PC-3 (cell line): ENCODE data around the gene TLE6. TPM values are rescaled to one million over a fixed set of nuclear protein-coding genes. Genes with fewer than 3 reads are reported as not detected.

Source experiments
- ATAC-seq: fragments of 200-7000 bp; cut with Tn5 transposase; 2 replicates; pipeline ENCODE4 v1.9.1; 2020; ENCODE audit warnings: mild to moderate bottlenecking, moderate library complexity
- BruUV-seq: library from RNA; stranded (reverse); fragments of 400-500 nt; replicated peaks from 2 replicates; lab custom pipeline; 2021; lab: Mats Ljungman, UMichigan
- CTCF ChIA-PET: fragments of 300-600 bp; sonication (Branson Sonifier 250); formaldehyde crosslinking; loops from one replicate; lab custom pipeline; 2022; ENCODE audit warnings: antibody characterized with exemption; lab: Charles Lee
- POLR2A ChIA-PET: fragments of 300-600 bp; sonication (Branson Sonifier 250); formaldehyde crosslinking; loops from one replicate; lab custom pipeline; 2022; ENCODE audit warnings: antibody characterized with exemption; ENCODE audit not compliant: unreplicated experiment; lab: Charles Lee
- DNase-seq: peaks from one replicate; pipeline ENCODE4 v3.0.0-alpha.2; 2015
- H2AFZ ChIP-seq: fragments of 300-600 bp; sonication (generic); 2 replicates; pipeline ENCODE4 v1.6.0; 2016; ENCODE audit warnings: antibody characterized with exemption, low read length
- H3F3A ChIP-seq: fragments of 300-600 bp; sonication (generic); one replicate; pipeline ENCODE4 v1.6.0; 2017; ENCODE audit warnings: antibody characterized with exemption, low read length, control low read depth, mild to moderate bottlenecking; ENCODE audit not compliant: unreplicated experiment
- H3K27ac ChIP-seq: fragments of 300-600 bp; sonication (generic); 2 replicates; pipeline ENCODE4 v1.5.1; 2016; ENCODE audit warnings: mild to moderate bottlenecking, low read length
- H3K27me3 ChIP-seq: fragments of 300-600 bp; sonication (generic); 2 replicates; pipeline ENCODE4 v1.6.1; 2016; ENCODE audit warnings: low read length, mixed read lengths
- H3K36me3 ChIP-seq: fragments of 300-600 bp; sonication (generic); 2 replicates; pipeline ENCODE4 v1.6.1; 2016; ENCODE audit warnings: low read depth, mixed run types, low read length, mixed read lengths
- H3K4me1 ChIP-seq: fragments of 300-600 bp; sonication (generic); 2 replicates; pipeline ENCODE4 v1.5.1; 2016; ENCODE audit warnings: low read length; ENCODE audit not compliant: insufficient read depth
- H3K4me2 ChIP-seq: fragments of 300-600 bp; sonication (generic); 2 replicates; pipeline ENCODE4 v1.6.0; 2016; ENCODE audit warnings: low read length
- H3K4me3 ChIP-seq: fragments of 300-600 bp; sonication (generic); 2 replicates; pipeline ENCODE4 v1.5.1; 2016; ENCODE audit warnings: mild to moderate bottlenecking, low read length, mixed read lengths
- H3K79me2 ChIP-seq: fragments of 300-600 bp; sonication (generic); 2 replicates; pipeline ENCODE4 v1.6.1; 2017; ENCODE audit warnings: low read length, mixed read lengths
- H3K9ac ChIP-seq: fragments of 300-600 bp; sonication (generic); 2 replicates; pipeline ENCODE4 v1.6.0; 2016; ENCODE audit warnings: mild to moderate bottlenecking, low read length
- H3K9me2 ChIP-seq: fragments of 300-600 bp; sonication (generic); replicated peaks from 2 replicates; pipeline ENCODE4 v1.6.1; 2016; ENCODE audit warnings: mixed run types, low read length, mixed read lengths
- H3K9me3 ChIP-seq: fragments of 300-600 bp; sonication (generic); 2 replicates; pipeline ENCODE4 v1.6.1; 2016; ENCODE audit warnings: low read length, mixed read lengths
- H4K20me1 ChIP-seq: fragments of 300-600 bp; sonication (generic); 2 replicates; pipeline ENCODE4 v1.6.1; 2016; ENCODE audit warnings: low read length, mixed read lengths
- CTCF ChIP-seq: fragments of 300-600 bp; sonication (generic); conservative IDR thresholded peaks from 2 replicates; pipeline ENCODE4 v1.5.1; 2017; ENCODE audit warnings: antibody characterized with exemption, low read depth, mild to moderate bottlenecking, low read length
- EZH2 ChIP-seq: fragments of 300-600 bp; sonication (generic); IDR thresholded peaks from one replicate; pipeline ENCODE4 v1.6.1; 2017; ENCODE audit warnings: antibody characterized with exemption, mild to moderate bottlenecking, low read length; ENCODE audit not compliant: unreplicated experiment
- EZH2phosphoT487 ChIP-seq: fragments of 300-600 bp; sonication (generic); IDR thresholded peaks from 2 replicates; pipeline ENCODE4 v1.6.1; 2018; ENCODE audit warnings: mild to moderate bottlenecking, antibody characterized with exemption, low read length, borderline replicate concordance
- intact Hi-C: fragments of 100-400 bp; cut with micrococcal nuclease; formaldehyde crosslinking; loops from 2 replicates; pipeline ENCODE4 v1.9.0; 2023
- total RNA-seq: library from RNA; depleted of rRNA; stranded (reverse); fragments of >200 nt; gene quantifications from 2 replicates; pipeline ENCODE4 v1.2.3, GENCODE V29; 2014; rRNA removed

TLE6 gene
- total RNA-seq, 1 experiment from 2014 or later: 1.9 TPM

DNA sequence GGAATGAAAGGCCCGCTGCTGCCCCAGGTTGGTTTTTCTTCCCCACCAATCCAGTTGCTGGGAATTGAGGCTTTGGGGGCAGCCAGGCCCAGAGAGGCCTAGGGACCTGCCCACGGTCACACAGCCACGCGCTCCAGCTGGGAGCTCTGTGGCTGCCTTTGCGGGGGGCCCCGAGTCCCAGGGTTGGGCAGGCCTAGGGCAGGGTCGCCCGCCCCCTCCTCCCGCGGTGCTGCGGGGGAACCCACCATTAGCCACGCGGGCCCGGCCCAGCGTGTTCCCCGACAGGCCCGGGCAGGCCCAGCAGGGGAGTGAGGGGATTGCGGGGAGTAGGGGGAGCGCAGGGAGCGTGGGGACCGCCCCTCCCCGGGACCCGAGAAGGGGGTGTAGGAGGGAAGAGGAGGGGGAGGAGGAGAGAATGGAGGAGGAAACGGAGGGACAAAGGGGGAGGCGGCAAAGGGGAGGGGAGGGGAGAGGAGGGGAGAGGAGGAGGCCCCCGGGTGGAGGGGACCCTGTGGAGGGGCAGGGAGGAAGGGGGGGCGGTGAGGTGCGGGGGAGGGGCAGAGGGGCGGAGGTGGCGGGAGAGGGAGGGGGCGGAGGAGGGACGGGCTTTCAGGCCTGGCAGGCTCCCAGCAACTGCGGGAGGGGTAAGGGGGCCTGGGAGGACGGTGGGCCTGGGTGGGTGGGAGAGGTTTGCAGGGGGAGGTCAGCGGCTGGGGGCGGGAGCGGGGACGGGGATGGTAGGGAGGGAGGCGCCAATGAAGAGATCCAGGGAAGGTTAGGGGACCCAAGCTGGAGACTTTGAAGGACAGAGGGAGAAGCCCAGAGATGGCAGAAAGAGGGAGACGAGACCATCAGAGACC, 64.6 kb downstream of the TLE6 start:
- ChIA-PET POLR2A (no interaction called here), CTCF (interaction anchor here (0.6 kb wide), 1 partner anchor 62 kb away, joined by 3 read pairs; no protein-coding TSS in a partner anchor)
- H3K36me3 ChIP-seq: no peaks in the 10 kb centered on the region
- no peak for ATAC-seq
- no TSS peak for BruUV-seq
- TF ChIP-seq EZH2: no peak
- no peak for TF ChIP-seq CTCF
- no peak for TF ChIP-seq EZH2phosphoT487
- H3K27me3 ChIP-seq: no peaks in the 10 kb centered on the region
- H3K27ac ChIP-seq: no peak overlapping the region
- intact Hi-C loops: no loop called here
- no peak overlapping the region for H3K4me3 ChIP-seq
- H3F3A ChIP-seq: no peaks in the 10 kb centered on the region
- no peak overlapping the region for H2AFZ ChIP-seq
- H3K79me2 ChIP-seq: no peaks in the 10 kb centered on the region
- no peaks in the 10 kb centered on the region for H3K4me1 ChIP-seq
- no peak overlapping the region for H3K9ac ChIP-seq
- no peak for DNase-seq
- no peak overlapping the region for H3K4me2 ChIP-seq
- H3K9me2 ChIP-seq: no peaks in the 10 kb centered on the region
- no peaks in the 10 kb centered on the region for H3K9me3 ChIP-seq
- H4K20me1 ChIP-seq: no peaks in the 10 kb centered on the region

- H3K27ac ChIP-seq: no peak overlapping the region
- no peaks in the 10 kb centered on the region for H4K20me1 ChIP-seq
- no peaks in the 10 kb centered on the region for H3F3A ChIP-seq
- CTCF ChIA-PET: interaction anchor here (0.6 kb wide), 1 partner anchor 61 kb away, joined by 3 read pairs; no protein-coding TSS in a partner anchor
- no peaks in the 10 kb centered on the region for H3K79me2 ChIP-seq
- no peak overlapping the region for H3K4me2 ChIP-seq
- no peaks in the 10 kb centered on the region for H3K4me1 ChIP-seq
- POLR2A ChIA-PET: no interaction called here
- H3K9me2 ChIP-seq: no peaks in the 10 kb centered on the region
- BruUV-seq: no TSS peak
- no peaks in the 10 kb centered on the region for H3K27me3 ChIP-seq
- H3K4me3 ChIP-seq: no peak overlapping the region
- intact Hi-C loops: no loop called here
- H2AFZ ChIP-seq: no peak overlapping the region
- TF ChIP-seq CTCF (no peak), EZH2phosphoT487 (no peak), EZH2 (no peak)
- no peak overlapping the region for H3K9ac ChIP-seq
- H3K9me3 ChIP-seq: no peaks in the 10 kb centered on the region
- no peak for DNase-seq
- H3K36me3 ChIP-seq: no peaks in the 10 kb centered on the region
- ATAC-seq: no peak
Measured at GRCh38 chr19:3042621-3043267, 65.4 kb downstream of the TLE6 start.

Other genes with a start within 250 kb of the TLE6 start
- gene SLC39A3, start 237.5 kb upstream of the TLE6 start, total RNA-seq: 87.4 and 92.4 TPM in 2 replicates
- 78.6 and 89.6 TPM in 2 replicates for gene SGTA, start 194.3 kb upstream of the TLE6 start, total RNA-seq
- gene THOP1, start 192.1 kb upstream of the TLE6 start, total RNA-seq: 221 and 270 TPM in 2 replicates
- 1.6 and 2.3 TPM in 2 replicates for gene ZNF554, start 157.7 kb upstream of the TLE6 start, total RNA-seq
- gene ZNF555, start 136.1 kb upstream of the TLE6 start, total RNA-seq: 0.75 and 0.84 TPM in 2 replicates
- 0.04 TPM in 1 of 2 replicates, not detected in the other for gene ZNF556, start 110.2 kb upstream of the TLE6 start, total RNA-seq
- 1.6 and 3.3 TPM in 2 replicates for gene ZNF57, start 76.6 kb upstream of the TLE6 start, total RNA-seq
- 2.1 and 5.1 TPM in 2 replicates for gene ZNF77, start 32.6 kb upstream of the TLE6 start, total RNA-seq
- 7.7 and 10.0 TPM in 2 replicates for gene TLE2, start 51.7 kb downstream of the TLE6 start, total RNA-seq
- 351 and 407 TPM in 2 replicates for gene TLE5, start 84.9 kb downstream of the TLE6 start, total RNA-seq
- gene GNA11, start 116.8 kb downstream of the TLE6 start, total RNA-seq: 59.6 and 89.4 TPM in 2 replicates
- not detected in 2 replicates for gene GNA15, start 158.5 kb downstream of the TLE6 start, total RNA-seq
- 0.26 and 1.3 TPM in 2 replicates for gene S1PR4, start 201.2 kb downstream of the TLE6 start, total RNA-seq
- gene NCLN, start 208.4 kb downstream of the TLE6 start, total RNA-seq: 74.7 and 132 TPM in 2 replicates
- gene CELF5, start 247.1 kb downstream of the TLE6 start, total RNA-seq: 0.44 and 0.75 TPM in 2 replicates